OCI-LY7 (cell line): ENCODE results near the gene FBLN2.

ENCODE experiments used
- CTCF ChIP-seq: fragments of 200-600 bp; sonication (generic); conservative IDR thresholded peaks from 2 replicates; pipeline ENCODE4 v1.5.1; 2014; ENCODE audit warnings: mild to moderate bottlenecking, antibody characterized with exemption, low read length, moderate library complexity, mixed read lengths
- EZH2phosphoT487 ChIP-seq: fragments of 200-600 bp; sonication (generic); IDR thresholded peaks from 2 replicates; pipeline ENCODE4 v1.6.1; 2018; ENCODE audit warnings: low read depth, borderline replicate concordance, mild to moderate bottlenecking, mixed run types, antibody characterized with exemption, low read length, moderate library complexity, mixed read lengths

DNA sequence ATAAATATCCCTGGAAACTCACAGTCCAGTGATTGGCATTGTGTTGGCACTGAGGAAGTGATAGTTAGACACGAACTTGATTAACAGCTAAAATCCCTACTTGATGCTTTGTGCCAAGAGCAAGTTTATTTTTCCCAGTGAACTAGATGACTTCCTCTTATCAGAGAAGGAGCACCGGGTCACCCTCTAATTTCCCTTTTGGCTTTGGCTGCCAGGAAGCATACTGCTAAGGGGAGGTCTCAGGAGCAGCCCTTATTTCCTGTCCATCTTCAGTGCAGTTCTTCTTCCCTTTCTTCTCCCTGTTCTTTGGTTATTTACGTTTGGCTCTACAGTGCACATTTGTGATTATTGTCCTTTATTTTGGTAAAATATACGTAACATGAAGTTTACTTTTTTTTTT is 13.0 kb downstream of the FBLN2 start:
- no peak for TF ChIP-seq CTCF
- TF ChIP-seq EZH2phosphoT487 = no peak
